LNCaP clone FGC (cell line): ENCODE results near the gene IL1B.

Experiments used
- DNase-seq: peaks from one replicate; pipeline ENCODE4 v3.0.0-alpha.2; 2011; ENCODE audit warnings: low read depth
- H3K4me3 ChIP-seq: 2 replicates; pipeline ENCODE4 v1.5.1; 2011; ENCODE audit warnings: mild to moderate bottlenecking, low read depth, low read length, control low read depth
- TF ChIP-seq, protein P1 (sequence below): IDR thresholded peaks from 2 replicates; pipeline ENCODE4 v1.5.1; 2012; ENCODE audit warnings: mild to moderate bottlenecking; ENCODE audit not compliant: control insufficient read depth, insufficient read depth; ENCODE audit errors: extremely low read depth

Gene IL1B

DNA sequence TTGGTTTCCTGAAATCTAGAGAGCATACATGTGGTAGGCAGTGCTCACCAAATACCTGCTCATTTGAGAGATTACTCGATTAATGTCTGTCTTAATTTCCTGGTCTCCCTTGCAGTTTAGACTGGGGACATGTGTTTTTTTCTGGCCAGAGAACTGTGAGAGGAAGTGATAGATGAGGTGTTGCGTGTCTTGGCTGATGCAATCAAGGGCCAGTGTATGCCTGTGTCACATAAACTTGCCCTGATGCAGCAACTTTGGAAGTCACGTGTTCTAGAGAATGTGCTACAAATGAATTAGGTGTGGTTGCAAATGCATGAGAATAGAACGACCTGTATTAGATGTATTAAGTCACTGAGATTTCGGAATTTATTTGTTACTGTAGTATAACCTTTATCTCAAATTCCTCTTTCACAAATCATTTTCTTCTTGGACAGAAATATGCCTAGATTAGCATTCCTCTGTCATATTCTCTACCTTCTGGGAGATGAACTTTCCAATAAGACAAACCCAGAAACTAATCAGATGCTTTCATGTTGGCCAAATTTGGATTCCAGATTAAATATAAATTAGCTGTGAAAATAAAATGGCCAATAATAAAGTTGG is 42.3 kb downstream of the IL1B start:
- DNase-seq = peak; percentile 25
- H3K4me3 ChIP-seq = no peak overlapping the region
- TF ChIP-seq, protein P1, sequence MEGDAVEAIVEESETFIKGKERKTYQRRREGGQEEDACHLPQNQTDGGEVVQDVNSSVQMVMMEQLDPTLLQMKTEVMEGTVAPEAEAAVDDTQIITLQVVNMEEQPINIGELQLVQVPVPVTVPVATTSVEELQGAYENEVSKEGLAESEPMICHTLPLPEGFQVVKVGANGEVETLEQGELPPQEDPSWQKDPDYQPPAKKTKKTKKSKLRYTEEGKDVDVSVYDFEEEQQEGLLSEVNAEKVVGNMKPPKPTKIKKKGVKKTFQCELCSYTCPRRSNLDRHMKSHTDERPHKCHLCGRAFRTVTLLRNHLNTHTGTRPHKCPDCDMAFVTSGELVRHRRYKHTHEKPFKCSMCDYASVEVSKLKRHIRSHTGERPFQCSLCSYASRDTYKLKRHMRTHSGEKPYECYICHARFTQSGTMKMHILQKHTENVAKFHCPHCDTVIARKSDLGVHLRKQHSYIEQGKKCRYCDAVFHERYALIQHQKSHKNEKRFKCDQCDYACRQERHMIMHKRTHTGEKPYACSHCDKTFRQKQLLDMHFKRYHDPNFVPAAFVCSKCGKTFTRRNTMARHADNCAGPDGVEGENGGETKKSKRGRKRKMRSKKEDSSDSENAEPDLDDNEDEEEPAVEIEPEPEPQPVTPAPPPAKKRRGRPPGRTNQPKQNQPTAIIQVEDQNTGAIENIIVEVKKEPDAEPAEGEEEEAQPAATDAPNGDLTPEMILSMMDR = no peak

DNA sequence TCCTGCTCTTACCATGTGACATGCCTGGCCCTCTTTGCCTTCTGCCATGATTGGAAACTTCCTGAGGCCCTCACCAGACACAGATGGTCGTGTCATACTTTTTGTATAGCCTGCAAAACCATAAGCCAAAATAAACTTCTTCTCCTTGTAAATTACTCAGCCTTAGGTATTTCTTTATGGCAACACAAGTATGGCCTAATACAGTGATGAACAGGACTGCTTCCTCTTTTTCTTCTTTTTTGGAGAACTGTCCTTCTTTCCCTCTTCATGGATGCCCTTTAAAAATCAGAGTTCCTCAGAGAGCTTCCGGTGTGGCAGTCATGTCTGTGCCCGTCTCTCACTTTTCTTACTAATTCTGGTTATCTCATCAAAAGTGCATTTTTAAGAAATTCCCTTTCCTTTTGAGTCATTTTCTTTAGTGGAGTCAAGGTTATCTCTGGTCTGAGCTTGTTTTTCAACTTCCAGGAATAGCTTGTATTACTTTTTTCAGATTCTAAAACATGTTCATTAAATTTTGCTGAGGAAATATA is 43.1 kb downstream of the IL1B start:
- DNase-seq = no peak
- no peak overlapping the region for H3K4me3 ChIP-seq
- TF ChIP-seq, protein P1 = no peak

DNA sequence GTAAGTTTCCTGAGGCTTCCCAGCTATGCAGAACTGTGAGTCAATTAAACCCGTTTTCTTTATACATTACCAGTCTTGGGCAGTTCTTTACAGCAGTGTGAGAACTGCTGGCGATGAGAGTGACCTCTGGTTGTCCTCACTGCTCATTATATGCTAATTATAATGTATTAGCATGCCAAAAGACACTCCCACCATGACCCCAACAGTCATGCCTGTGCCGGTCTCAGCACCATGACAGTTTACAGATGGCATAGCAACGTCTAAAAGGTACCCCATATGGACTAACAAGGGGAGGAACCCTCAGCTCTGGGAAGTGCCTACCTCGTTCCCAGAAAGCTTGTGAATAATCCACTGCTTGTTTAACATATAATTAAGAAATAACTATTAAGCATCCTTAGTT is 44.2 kb downstream of the IL1B start:
- no peak overlapping the region for H3K4me3 ChIP-seq
- no peak for DNase-seq
- TF ChIP-seq, protein P1 = no peak

DNA sequence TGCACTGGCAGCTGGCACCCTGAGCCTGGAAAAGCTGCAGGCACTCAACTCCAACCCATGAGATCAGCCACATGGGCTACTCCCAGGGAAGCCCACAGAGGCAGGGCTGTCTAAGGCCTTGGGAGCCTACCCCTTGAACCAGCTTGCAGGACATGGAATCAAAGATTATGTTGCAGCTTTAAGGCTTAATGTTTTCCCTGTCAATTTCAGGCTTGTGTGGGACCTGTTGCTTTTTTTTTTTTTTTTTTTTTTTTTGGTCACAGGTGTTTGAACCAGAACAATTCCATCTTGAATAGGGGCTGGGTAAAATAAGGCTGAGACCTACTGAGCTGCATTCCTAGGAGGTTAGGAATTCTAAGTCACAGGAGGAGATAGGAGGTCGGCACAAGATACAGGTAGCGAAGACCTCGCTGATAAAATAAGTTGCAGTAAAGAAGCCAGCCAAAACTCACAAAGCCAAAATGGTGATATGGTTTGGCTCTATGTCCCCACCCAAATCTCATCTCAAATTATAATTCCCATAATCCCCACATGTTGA is 44.8 kb downstream of the IL1B start:
- TF ChIP-seq, protein P1 = no peak
- DNase-seq = no peak
- H3K4me3 ChIP-seq = no peak overlapping the region

DNA sequence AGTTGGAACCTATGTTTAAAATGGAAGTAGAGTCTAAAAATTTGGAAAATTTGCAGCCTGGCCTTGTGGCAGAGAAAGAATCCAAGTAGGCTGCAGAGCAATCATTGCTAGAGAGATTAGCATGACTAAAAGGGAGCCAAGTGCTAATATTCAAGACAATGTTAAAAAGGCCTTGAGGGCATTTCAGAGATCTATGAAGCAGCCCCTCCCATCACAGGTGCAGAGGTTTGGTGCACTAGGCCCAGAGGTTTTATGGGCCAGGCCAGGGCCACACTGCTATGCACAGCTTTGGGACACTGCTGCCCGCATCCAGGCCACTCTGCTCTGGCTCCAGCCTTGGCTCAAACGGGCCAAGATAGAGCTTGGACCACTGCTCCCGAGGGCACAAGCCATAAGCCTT is 45.6 kb downstream of the IL1B start:
- TF ChIP-seq, protein P1 = no peak
- H3K4me3 ChIP-seq = no peak overlapping the region
- no peak for DNase-seq

DNA sequence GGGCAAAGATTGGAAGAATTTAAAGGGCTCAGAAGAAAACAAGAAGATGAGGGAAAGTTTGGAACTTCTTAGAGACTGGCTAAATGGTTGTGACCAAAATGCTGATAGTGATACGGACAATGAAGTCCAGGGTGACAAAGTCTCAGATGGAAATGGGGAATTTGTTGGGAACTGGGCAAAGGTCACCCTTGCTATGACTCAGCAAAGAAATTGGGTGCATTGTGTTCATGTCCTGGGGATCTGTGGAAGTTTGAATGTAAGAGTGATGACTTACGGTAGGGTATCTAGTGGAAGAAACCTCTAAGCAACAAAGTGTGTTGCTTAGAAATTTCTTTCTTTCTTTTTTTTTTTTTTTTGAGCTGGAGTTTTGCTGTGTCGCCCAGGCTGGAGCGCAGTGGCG is 46.3 kb downstream of the IL1B start:
- H3K4me3 ChIP-seq = no peak overlapping the region
- DNase-seq = no peak
- TF ChIP-seq, protein P1 = no peak

DNA sequence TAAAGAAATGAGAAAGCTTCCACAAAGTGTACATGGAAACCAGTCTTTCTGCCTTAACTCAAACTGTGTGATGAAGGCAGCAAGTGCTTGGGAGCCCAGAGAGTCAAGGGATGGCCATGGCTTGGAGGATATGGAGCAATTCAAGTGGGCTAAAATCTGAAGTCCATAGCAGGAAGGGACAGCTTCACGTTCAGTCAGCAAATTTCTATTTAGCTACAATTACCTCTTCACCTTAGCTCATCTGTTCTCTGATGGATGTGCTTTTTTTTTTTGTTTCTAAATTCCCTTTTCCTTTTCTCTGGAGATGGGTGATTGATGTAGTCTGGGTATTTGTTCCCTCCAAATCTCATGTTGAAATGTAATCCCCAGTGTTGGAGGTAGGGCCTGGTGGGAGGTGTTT is 47.4 kb downstream of the IL1B start:
- TF ChIP-seq, protein P1 = no peak
- no peak for DNase-seq
- H3K4me3 ChIP-seq = no peak overlapping the region
